NCI-H146 treated with DMSO at 0.1 percent for 48 hours (cell line): ENCODE measurements around the gene CSAD.
A peak's percentile ranks its signal among the peaks of the same experiment; 100 is the strongest.
"Not testable (repeated sequence)": the region's sequence is repeated elsewhere in the genome, so short reads cannot be mapped to it uniquely, and the experiment has no call there.

Experiments
- DNase-seq: peaks from one replicate; lab custom pipeline; 2025; ENCODE audit not compliant: unreplicated experiment; lab: John Stamatoyannopoulos, UW

The CSAD gene

GRCh38 chr12:53218551-53219291, 38.0 kb upstream of the CSAD start:
- no peak for DNase-seq

GRCh38 chr12:53217931-53218307, 37.2 kb upstream of the CSAD start:
- no peak for DNase-seq

GRCh38 chr12:53217051-53217930, 36.6 kb upstream of the CSAD start:
- no peak for DNase-seq

- no peak for DNase-seq
Observed at GRCh38 chr12:53215497-53215896, 34.8 kb upstream of the CSAD start.

- no peak for DNase-seq
Observed at GRCh38 chr12:53214687-53215455, 34.1 kb upstream of the CSAD start.

GRCh38 chr12:53214221-53214620, 33.5 kb upstream of the CSAD start:
- no peak for DNase-seq

GRCh38 chr12:53213348-53213747, 32.6 kb upstream of the CSAD start:
- DNase-seq: peak; percentile 76

- DNase-seq: no peak
Observed at GRCh38 chr12:53212931-53213330, 32.2 kb upstream of the CSAD start.

- no peak for DNase-seq
Observed at GRCh38 chr12:53211476-53212381, 31.0 kb upstream of the CSAD start.

GRCh38 chr12:53210843-53211242, 30.1 kb upstream of the CSAD start:
- DNase-seq: no peak

GRCh38 chr12:53208877-53209463, 28.2 kb upstream of the CSAD start:
- no peak for DNase-seq

- no peak for DNase-seq
Observed at GRCh38 chr12:53208435-53208834, 27.7 kb upstream of the CSAD start.

GRCh38 chr12:53207042-53207441, 26.3 kb upstream of the CSAD start, which contains the start of gene ITGB7:
ITGB7 (minus strand) TSS chr12:53207251; CDS start chr12:53200443, 6,808 bp downstream.
- DNase-seq: no peak

- no peak for DNase-seq
Observed at GRCh38 chr12:53205747-53206419, 25.2 kb upstream of the CSAD start.

- DNase-seq: no peak
Observed at GRCh38 chr12:53204351-53204750, 23.6 kb upstream of the CSAD start.

GRCh38 chr12:53202316-53202715, 21.6 kb upstream of the CSAD start:
- DNase-seq: not testable (repeated sequence)

GRCh38 chr12:53201639-53202038, 20.9 kb upstream of the CSAD start:
- no peak for DNase-seq

GRCh38 chr12:53201177-53201541, 20.4 kb upstream of the CSAD start:
- DNase-seq: no peak

GRCh38 chr12:53200458-53201176, 19.9 kb upstream of the CSAD start:
- DNase-seq: no peak
